GM12878 (cell line): Measurements from ENCODE around the gene EDC4. TPM values are rescaled to one million over a fixed set of nuclear protein-coding genes. Genes with fewer than 3 reads are reported as not detected.

Experiments
- BRCA1 ChIP-seq: IDR thresholded peaks from 2 replicates; pipeline ENCODE4 v1.6.1; 2011; ENCODE audit warnings: low read depth, low read length, improper control_type of control experiment
- IKZF1 ChIP-seq: fragments of 450-650 bp; conservative IDR thresholded peaks from 2 replicates; pipeline ENCODE4 v1.6.1; 2017; ENCODE audit warnings: antibody characterized with exemption, mild to moderate bottlenecking
- LARP7 ChIP-seq: fragments of 450-650 bp; IDR thresholded peaks from 2 replicates; pipeline ENCODE4 v1.6.1; 2017; ENCODE audit warnings: mild to moderate bottlenecking
- MTA2 ChIP-seq: fragments of 450-650 bp; IDR thresholded peaks from 2 replicates; pipeline ENCODE4 v1.6.1; 2016; ENCODE audit warnings: low read depth, mild to moderate bottlenecking, moderate library complexity
- NFIC ChIP-seq: IDR thresholded peaks from 2 replicates; pipeline ENCODE4 v1.6.1; 2012; ENCODE audit warnings: low read depth, mild to moderate bottlenecking, inconsistent platforms, low read length, moderate library complexity
- POLR2AphosphoS2 ChIP-seq: IDR thresholded peaks from 2 replicates; pipeline ENCODE4 v1.6.1; 2011; ENCODE audit warnings: low read depth, mild to moderate bottlenecking, low read length, improper control_type of control experiment, moderate library complexity
- SIX5 ChIP-seq: IDR thresholded peaks from 2 replicates; pipeline ENCODE4 v1.6.1; 2011; ENCODE audit warnings: mild to moderate bottlenecking, low read depth, low read length, moderate library complexity; ENCODE audit not compliant: severe bottlenecking
- SMAD5 ChIP-seq: IDR thresholded peaks from 2 replicates; pipeline ENCODE4 v1.6.1; 2016; ENCODE audit warnings: antibody characterized with exemption, low read depth
- SMARCA5 ChIP-seq: fragments of 450-650 bp; IDR thresholded peaks from 2 replicates; pipeline ENCODE4 v1.6.1; 2017; ENCODE audit warnings: mild to moderate bottlenecking
- SP1 ChIP-seq: IDR thresholded peaks from one replicate; pipeline ENCODE4 v1.6.1; 2011; ENCODE audit warnings: low read depth, low read length
- SUPT20H ChIP-seq: IDR thresholded peaks from 2 replicates; pipeline ENCODE4 v1.6.1; 2011; ENCODE audit warnings: low read depth, mild to moderate bottlenecking, low read length, moderate library complexity, borderline replicate concordance; ENCODE audit not compliant: control insufficient read depth
- TBL1XR1 ChIP-seq: IDR thresholded peaks from 2 replicates; pipeline ENCODE4 v1.6.1; 2012; ENCODE audit warnings: low read depth, low read length, improper control_type of control experiment
- TCF3 ChIP-seq: IDR thresholded peaks from 2 replicates; pipeline ENCODE4 v1.6.1; 2012; ENCODE audit warnings: low read depth, mild to moderate bottlenecking, low read length, borderline replicate concordance; ENCODE audit not compliant: insufficient read depth
- YY1 ChIP-seq: IDR thresholded peaks from 2 replicates; pipeline ENCODE4 v1.6.1; 2011; ENCODE audit warnings: low read depth, mild to moderate bottlenecking, low read length
- polyA plus RNA-seq, 11 experiments: library from polyadenylated mRNA; depleted of rRNA in 4 of 11; unstranded in 6 of 11; stranded (reverse) in 5 of 11; fragments of >200 nt; fragmentation: Nextera tagmentation in 4 of 11; fragmentation: Illumina TruSeq in 1 of 11; extraction: Ambion mirVana in 4 of 11; extraction: Trizol in 1 of 11; gene quantifications; 1 replicate in 1 of 11; 2 replicates in 10 of 11; pipeline versions ENCODE4 v1.2.1 to v1.2.3, GENCODE V29; 2011 to 2016; ENCODE audit warnings: inconsistent platforms in 2 of 11, missing spikeins in 2 of 11, low read depth in 1 of 11
- total RNA-seq, 4 experiments: library from RNA; depleted of rRNA in 3 of 4; stranded (reverse); fragments of >200 nt in 3 of 4; fragmentation: Illumina TruSeq in 1 of 4; extraction: Trizol in 1 of 4; gene quantifications; 2 replicates each; pipeline versions ENCODE4 v1.2.1 to v1.2.3, GENCODE V29; 2013 to 2021
- TF ChIP-seq, protein P1 (sequence below): IDR thresholded peaks from 2 replicates; pipeline ENCODE4 v1.6.1; 2012; ENCODE audit warnings: low read length, inconsistent platforms
- TF ChIP-seq, protein P2 (sequence below): fragments of 450-650 bp; IDR thresholded peaks from 2 replicates; pipeline ENCODE4 v1.6.1; 2018; ENCODE audit warnings: borderline replicate concordance, mild to moderate bottlenecking; ENCODE audit not compliant: partially characterized antibody
- TF ChIP-seq, protein P3 (sequence below): fragments of 450-650 bp; IDR thresholded peaks from 2 replicates; pipeline ENCODE4 v1.6.1; 2016; ENCODE audit warnings: mild to moderate bottlenecking
- TF ChIP-seq, protein P4 (sequence below): IDR thresholded peaks from 2 replicates; pipeline ENCODE4 v1.6.1; 2012; ENCODE audit warnings: low read depth, low read length, improper control_type of control experiment
- TF ChIP-seq, protein P5 (sequence below): fragments of 450-650 bp; IDR thresholded peaks from 2 replicates; pipeline ENCODE4 v1.6.1; 2017; ENCODE audit warnings: borderline replicate concordance

The EDC4 gene
- total and polyA plus RNA-seq, 10 of the 15 experiments (the other 5 are each of a cell fraction or from before 2014, with no cell fraction given), result 1.2 to 86.0 (median 53.4) TPM

DNA sequence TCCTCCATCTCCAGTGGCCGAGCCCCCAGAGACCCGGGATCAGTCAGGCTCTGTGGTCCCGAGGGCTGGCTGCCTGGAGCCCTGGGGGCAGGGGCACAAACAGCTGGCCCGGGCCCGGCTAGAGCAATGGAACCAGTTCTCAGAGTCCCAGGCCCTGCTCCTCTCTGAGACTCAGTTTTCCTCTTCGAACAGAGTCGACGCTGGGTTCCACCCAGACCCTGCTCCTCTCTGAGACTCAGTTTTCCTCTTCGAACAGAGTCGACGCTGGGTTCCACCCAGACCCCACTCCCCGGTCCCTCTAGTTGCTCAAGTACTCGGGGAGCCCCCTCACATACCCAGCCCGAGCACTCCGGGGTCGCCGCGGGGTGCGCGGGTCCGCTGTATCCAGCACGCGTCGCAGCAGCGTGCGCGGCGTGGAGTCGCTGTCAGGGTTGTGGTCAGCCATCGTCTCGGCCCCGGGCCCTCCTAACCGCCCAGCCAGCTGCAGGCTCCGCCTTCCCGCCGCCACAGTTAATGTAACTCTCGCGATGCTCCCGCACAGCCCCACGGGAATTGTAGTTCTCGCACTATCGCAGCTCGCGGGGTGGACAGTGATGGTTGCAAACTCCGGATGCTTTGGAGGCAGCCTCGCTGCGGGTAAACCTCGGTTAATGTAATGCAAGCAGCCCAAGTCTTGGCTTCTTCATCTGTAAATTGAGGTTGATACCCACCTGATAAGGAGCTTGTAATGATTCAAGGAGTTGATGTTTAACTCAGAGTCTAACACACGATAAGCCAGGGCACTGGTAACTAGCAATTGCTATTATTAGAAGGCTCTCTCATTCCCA lies 39.2 kb upstream of the EDC4 start (continued):
- TF ChIP-seq LARP7, result peak; percentile 35; the same call in 1 of the 2 replicates
- TF ChIP-seq SMAD5, result peak; percentile 59; the same call in 1 of the 2 replicates
- TF ChIP-seq NFIC, result no peak
- peak; percentile 72; the same call in 1 of the 2 replicates for TF ChIP-seq SMARCA5
- TF ChIP-seq, protein P1, sequence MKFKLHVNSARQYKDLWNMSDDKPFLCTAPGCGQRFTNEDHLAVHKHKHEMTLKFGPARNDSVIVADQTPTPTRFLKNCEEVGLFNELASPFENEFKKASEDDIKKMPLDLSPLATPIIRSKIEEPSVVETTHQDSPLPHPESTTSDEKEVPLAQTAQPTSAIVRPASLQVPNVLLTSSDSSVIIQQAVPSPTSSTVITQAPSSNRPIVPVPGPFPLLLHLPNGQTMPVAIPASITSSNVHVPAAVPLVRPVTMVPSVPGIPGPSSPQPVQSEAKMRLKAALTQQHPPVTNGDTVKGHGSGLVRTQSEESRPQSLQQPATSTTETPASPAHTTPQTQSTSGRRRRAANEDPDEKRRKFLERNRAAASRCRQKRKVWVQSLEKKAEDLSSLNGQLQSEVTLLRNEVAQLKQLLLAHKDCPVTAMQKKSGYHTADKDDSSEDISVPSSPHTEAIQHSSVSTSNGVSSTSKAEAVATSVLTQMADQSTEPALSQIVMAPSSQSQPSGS, result no peak
- TF ChIP-seq YY1, result peak; percentile 94
- TF ChIP-seq TBL1XR1, result peak; percentile 31; the same call in 1 of the 2 replicates
- no peak for TF ChIP-seq SUPT20H
- TF ChIP-seq, protein P2, sequence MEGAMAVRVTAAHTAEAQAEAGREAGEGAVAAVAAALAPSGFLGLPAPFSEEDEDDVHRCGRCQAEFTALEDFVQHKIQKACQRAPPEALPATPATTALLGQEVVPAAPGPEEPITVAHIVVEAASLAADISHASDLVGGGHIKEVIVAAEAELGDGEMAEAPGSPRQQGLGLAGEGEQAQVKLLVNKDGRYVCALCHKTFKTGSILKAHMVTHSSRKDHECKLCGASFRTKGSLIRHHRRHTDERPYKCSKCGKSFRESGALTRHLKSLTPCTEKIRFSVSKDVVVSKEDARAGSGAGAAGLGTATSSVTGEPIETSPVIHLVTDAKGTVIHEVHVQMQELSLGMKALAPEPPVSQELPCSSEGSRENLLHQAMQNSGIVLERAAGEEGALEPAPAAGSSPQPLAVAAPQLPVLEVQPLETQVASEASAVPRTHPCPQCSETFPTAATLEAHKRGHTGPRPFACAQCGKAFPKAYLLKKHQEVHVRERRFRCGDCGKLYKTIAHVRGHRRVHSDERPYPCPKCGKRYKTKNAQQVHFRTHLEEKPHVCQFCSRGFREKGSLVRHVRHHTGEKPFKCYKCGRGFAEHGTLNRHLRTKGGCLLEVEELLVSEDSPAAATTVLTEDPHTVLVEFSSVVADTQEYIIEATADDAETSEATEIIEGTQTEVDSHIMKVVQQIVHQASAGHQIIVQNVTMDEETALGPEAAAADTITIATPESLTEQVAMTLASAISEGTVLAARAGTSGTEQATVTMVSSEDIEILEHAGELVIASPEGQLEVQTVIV, result no peak
- TF ChIP-seq, protein P3, sequence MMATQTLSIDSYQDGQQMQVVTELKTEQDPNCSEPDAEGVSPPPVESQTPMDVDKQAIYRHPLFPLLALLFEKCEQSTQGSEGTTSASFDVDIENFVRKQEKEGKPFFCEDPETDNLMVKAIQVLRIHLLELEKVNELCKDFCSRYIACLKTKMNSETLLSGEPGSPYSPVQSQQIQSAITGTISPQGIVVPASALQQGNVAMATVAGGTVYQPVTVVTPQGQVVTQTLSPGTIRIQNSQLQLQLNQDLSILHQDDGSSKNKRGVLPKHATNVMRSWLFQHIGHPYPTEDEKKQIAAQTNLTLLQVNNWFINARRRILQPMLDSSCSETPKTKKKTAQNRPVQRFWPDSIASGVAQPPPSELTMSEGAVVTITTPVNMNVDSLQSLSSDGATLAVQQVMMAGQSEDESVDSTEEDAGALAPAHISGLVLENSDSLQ, result peak; percentile 69; the same call in 1 of the 2 replicates
- no peak for TF ChIP-seq MTA2
- peak; percentile 93 for TF ChIP-seq BRCA1
- TF ChIP-seq POLR2AphosphoS2, result no peak
- TF ChIP-seq, protein P4, sequence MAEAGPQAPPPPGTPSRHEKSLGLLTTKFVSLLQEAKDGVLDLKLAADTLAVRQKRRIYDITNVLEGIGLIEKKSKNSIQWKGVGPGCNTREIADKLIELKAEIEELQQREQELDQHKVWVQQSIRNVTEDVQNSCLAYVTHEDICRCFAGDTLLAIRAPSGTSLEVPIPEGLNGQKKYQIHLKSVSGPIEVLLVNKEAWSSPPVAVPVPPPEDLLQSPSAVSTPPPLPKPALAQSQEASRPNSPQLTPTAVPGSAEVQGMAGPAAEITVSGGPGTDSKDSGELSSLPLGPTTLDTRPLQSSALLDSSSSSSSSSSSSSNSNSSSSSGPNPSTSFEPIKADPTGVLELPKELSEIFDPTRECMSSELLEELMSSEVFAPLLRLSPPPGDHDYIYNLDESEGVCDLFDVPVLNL, result peak; percentile 80
- TF ChIP-seq SIX5, result peak; percentile 97
- no peak for TF ChIP-seq SP1
- TF ChIP-seq, protein P5, sequence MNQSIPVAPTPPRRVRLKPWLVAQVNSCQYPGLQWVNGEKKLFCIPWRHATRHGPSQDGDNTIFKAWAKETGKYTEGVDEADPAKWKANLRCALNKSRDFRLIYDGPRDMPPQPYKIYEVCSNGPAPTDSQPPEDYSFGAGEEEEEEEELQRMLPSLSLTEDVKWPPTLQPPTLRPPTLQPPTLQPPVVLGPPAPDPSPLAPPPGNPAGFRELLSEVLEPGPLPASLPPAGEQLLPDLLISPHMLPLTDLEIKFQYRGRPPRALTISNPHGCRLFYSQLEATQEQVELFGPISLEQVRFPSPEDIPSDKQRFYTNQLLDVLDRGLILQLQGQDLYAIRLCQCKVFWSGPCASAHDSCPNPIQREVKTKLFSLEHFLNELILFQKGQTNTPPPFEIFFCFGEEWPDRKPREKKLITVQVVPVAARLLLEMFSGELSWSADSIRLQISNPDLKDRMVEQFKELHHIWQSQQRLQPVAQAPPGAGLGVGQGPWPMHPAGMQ, result peak; percentile 77
- peak; percentile 83 for TF ChIP-seq IKZF1
- peak; percentile 75 for TF ChIP-seq TCF3
